Activated CD4-positive, alpha-beta T cell treated with anti-CD3 and anti-CD28 coated beads for 36 hours (primary cell): ENCODE data around the gene SIPA1L2. TPM values are rescaled to one million over a fixed set of nuclear protein-coding genes. Genes with fewer than 3 reads are reported as not detected.
"Not testable (repeated sequence)": the region's sequence is repeated elsewhere in the genome, so short reads cannot be mapped to it uniquely, and the experiment has no call there.

Source experiments
- ATAC-seq: fragments of 200-7000 bp; cut with Tn5 transposase; one replicate; pipeline ENCODE4 v1.10.0; 2021; ENCODE audit warnings: mild to moderate bottlenecking, moderate library complexity
- CTCF ChIA-PET: fragments of 350-600 bp; sonication (Branson Sonifier 250); formaldehyde crosslinking; loops from one replicate; lab custom pipeline; 2021; ENCODE audit warnings: antibody characterized with exemption; lab: Charles Lee
- POLR2A ChIA-PET: fragments of 350-600 bp; sonication (Branson Sonifier 250); formaldehyde crosslinking; loops from one replicate; lab custom pipeline; 2021; ENCODE audit warnings: antibody characterized with exemption, inconsistent platforms; lab: Charles Lee
- DNase-seq: peaks from one replicate; pipeline ENCODE4 v3.0.0-alpha.2; 2020
- H3K27ac Mint-ChIP-seq: one replicate; pipeline ENCODE4 v1.8.0; 2021; ENCODE audit warnings: mixed read lengths
- H3K27me3 Mint-ChIP-seq: one replicate; pipeline ENCODE4 v1.8.0; 2021; ENCODE audit warnings: mixed read lengths
- H3K36me3 Mint-ChIP-seq: one replicate; pipeline ENCODE4 v1.8.0; 2021; ENCODE audit warnings: low read depth, mixed read lengths
- H3K4me1 Mint-ChIP-seq: one replicate; pipeline ENCODE4 v1.8.0; 2021; ENCODE audit warnings: mixed read lengths
- H3K4me3 Mint-ChIP-seq: one replicate; pipeline ENCODE4 v1.8.0; 2021; ENCODE audit warnings: mild to moderate bottlenecking, moderate library complexity, mixed read lengths
- H3K9me3 Mint-ChIP-seq: one replicate; pipeline ENCODE4 v1.8.0; 2021; ENCODE audit warnings: low read depth, mixed read lengths
- intact Hi-C, 2 experiments: fragments of 100-400 bp; cut with DNase I in 1 of 2; cut with micrococcal nuclease in 1 of 2; formaldehyde crosslinking; loops; one replicate each; pipeline versions ENCODE4 v1.14.2 to v1.15.1; 2022 to 2024; cut with DNase I, micrococcal nuclease
- total RNA-seq, 2 experiments: library from RNA; stranded (reverse); gene quantifications; one replicate each; pipeline ENCODE4 v1.2.3, GENCODE V29; 2021

The SIPA1L2 gene
- total RNA-seq, 2 experiments from 2014 or later = 3.7 to 4.0 TPM

DNA sequence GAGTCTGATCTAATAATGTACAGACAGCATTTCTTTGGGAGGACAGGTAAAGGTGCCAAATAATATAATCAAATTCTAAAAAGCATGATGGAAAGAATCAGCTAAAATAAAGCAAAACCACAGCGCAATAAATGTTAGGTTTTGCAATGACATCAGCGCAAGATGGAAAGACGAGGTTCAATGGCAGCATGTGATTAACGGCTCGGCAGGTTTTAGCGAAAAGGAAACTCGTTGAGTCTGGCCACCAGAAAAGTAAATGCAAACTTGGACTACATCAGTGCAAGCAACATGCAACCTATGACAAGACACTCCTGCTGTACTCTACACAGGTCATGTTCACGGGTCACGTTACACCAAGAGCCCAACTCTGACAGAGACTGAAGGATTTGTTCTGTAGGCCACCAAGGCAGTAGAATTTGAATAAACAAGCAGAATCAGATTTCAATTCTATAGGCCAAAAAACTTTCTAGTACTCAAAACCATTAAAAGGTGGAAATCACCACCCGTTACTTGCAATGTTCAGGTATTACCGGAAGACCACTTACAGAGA is 4.5 kb downstream of the SIPA1L2 start:
- no peaks in the 10 kb centered on the region for H3K36me3 Mint-ChIP-seq
- ChIA-PET CTCF (interaction anchor here (0.6 to 0.7 kb wide), 2 partner anchors 9 to 219 kb away, joined by 3 to 6 read pairs; no protein-coding TSS in a partner anchor), POLR2A (no interaction called here)
- no peak for ATAC-seq
- DNase-seq = no peak
- no peak overlapping the region for H3K27ac Mint-ChIP-seq
- intact Hi-C loops = loop anchor here (5.0 kb wide), 3 partner anchors 758 to 998 kb away; partner anchors contain the start of gene DISC1 (in 1 of the 2)
- H3K27me3 Mint-ChIP-seq = peaks cover 5% of the 10 kb centered on the region
- H3K4me3 Mint-ChIP-seq = no peak overlapping the region
- no peaks in the 10 kb centered on the region for H3K9me3 Mint-ChIP-seq
- peaks cover 29% of the 10 kb centered on the region for H3K4me1 Mint-ChIP-seq

- ChIA-PET CTCF (interaction anchor here (0.7 kb wide), 1 partner anchor 10 kb away, joined by 6 read pairs; no protein-coding TSS in a partner anchor), POLR2A (no interaction called here)
- intact Hi-C loops = loop anchor here (5.0 kb wide), 3 partner anchors 757 to 997 kb away; partner anchors contain the start of gene DISC1 (in 1 of the 2)
- Mint-ChIP-seq H3K27ac (no peak overlapping the region), H3K36me3 (no peaks in the 10 kb centered on the region), H3K4me3 (no peak overlapping the region), H3K27me3 (peaks cover 5% of the 10 kb centered on the region), H3K9me3 (no peaks in the 10 kb centered on the region), H3K4me1 (peaks cover 29% of the 10 kb centered on the region)
- ATAC-seq = peak; percentile 21
- DNase-seq = no peak
These were observed 5.2 kb downstream of the SIPA1L2 start for GRCh38 chr1:232624546-232625281.

GRCh38 chr1:232622981-232623380 is 7.0 kb downstream of the SIPA1L2 start:
- no peak for ATAC-seq
- no peaks in the 10 kb centered on the region for H3K9me3 Mint-ChIP-seq
- H3K27me3 Mint-ChIP-seq = no peaks in the 10 kb centered on the region
- H3K4me1 Mint-ChIP-seq = peaks cover 16% of the 10 kb centered on the region
- DNase-seq = no peak
- H3K36me3 Mint-ChIP-seq = no peaks in the 10 kb centered on the region
- no peak overlapping the region for H3K27ac Mint-ChIP-seq
- intact Hi-C loops = no loop called here
- H3K4me3 Mint-ChIP-seq = no peak overlapping the region
- ChIA-PET POLR2A (no interaction called here), CTCF (no interaction called here)

- no peaks in the 10 kb centered on the region for H3K27me3 Mint-ChIP-seq
- ChIA-PET POLR2A (no interaction called here), CTCF (no interaction called here)
- H3K4me3 Mint-ChIP-seq = no peak overlapping the region
- intact Hi-C loops = no loop called here
- no peaks in the 10 kb centered on the region for H3K9me3 Mint-ChIP-seq
- no peak overlapping the region for H3K27ac Mint-ChIP-seq
- H3K36me3 Mint-ChIP-seq = no peaks in the 10 kb centered on the region
- H3K4me1 Mint-ChIP-seq = peaks cover 10% of the 10 kb centered on the region
- ATAC-seq (no peak), DNase-seq (no peak)
These were observed 7.6 kb downstream of the SIPA1L2 start for GRCh38 chr1:232622378-232622777.

DNA sequence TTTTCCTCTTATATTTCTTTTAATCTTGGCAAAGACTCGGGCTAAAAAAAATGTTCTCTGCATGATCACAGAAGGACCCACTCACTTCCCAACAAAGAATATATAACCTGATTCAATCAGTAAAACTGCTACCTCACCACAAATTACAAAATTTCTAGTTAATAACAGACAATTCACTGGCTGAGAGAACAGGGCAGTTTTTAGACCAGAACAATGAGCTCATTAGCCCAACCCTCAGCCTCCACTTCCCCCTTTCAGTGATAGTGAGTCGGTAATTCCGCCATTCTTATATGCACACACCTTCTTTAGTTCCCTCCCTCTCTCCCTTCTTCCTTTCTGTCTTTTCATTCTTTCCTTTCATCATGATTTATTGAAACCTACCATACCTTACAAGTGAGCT is 8.9 kb downstream of the SIPA1L2 start:
- Mint-ChIP-seq H3K27ac (no peak overlapping the region), H3K36me3 (no peaks in the 10 kb centered on the region)
- CTCF ChIA-PET = no interaction called here

DNA sequence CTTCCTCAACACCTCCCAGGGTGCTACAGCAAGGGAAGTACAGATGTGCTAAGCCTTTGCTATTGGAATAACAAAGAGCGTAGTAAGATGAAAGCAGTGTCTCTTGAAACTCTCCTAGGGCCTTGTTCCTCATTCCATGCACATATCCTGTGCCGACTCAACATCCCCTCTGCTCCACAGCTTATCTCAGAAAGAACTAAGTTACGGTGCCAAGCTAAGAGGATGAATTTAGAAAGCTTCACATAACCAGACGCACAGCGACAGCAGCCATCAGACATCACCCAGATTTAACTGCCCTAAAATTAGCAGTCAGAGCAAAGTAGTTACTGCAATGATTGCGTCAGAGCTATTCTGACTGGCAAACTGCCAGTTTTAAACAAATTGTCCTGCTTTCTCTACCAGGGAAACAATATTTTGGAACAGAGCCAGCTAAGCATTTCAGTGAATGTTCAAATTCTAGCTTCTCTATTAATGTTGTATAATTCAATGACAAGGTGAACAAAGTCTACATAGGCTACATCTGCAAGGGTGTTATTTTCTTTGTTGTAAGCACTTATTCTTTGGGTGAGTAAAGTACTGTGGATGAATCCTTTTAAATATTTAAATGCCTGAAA is 9.5 kb downstream of the SIPA1L2 start:
- POLR2A ChIA-PET = interaction anchor here (0.6 kb wide), 1 partner anchor 11 kb away, joined by 17 read pairs; no protein-coding TSS in a partner anchor

More for the DNA sequence above, 8.9 kb downstream of the SIPA1L2 start:
- peaks cover 8% of the 10 kb centered on the region for H3K4me1 Mint-ChIP-seq
- H3K9me3 Mint-ChIP-seq = no peaks in the 10 kb centered on the region
- no peak overlapping the region for H3K4me3 Mint-ChIP-seq
- H3K27me3 Mint-ChIP-seq = no peaks in the 10 kb centered on the region
- POLR2A ChIA-PET = interaction anchor here (0.6 kb wide), 1 partner anchor 12 kb away, joined by 17 read pairs; no protein-coding TSS in a partner anchor
- ATAC-seq (no peak), DNase-seq (no peak)
- intact Hi-C loops = no loop called here

GRCh38 chr1:232617237-232617636 is 12.7 kb downstream of the SIPA1L2 start:
- ATAC-seq (no peak), DNase-seq (no peak)
- CTCF ChIA-PET = no interaction called here
- Mint-ChIP-seq H3K36me3 (no peaks in the 10 kb centered on the region), H3K27ac (no peak overlapping the region), H3K4me3 (no peak overlapping the region), H3K27me3 (peaks cover 2% of the 10 kb centered on the region), H3K9me3 (no peaks in the 10 kb centered on the region), H3K4me1 (peaks cover 14% of the 10 kb centered on the region)
- POLR2A ChIA-PET = no interaction called here
- intact Hi-C loops = no loop called here

More for the DNA sequence above, 9.5 kb downstream of the SIPA1L2 start:
- no peak for ATAC-seq
- Mint-ChIP-seq H3K9me3 (no peaks in the 10 kb centered on the region), H3K27me3 (no peaks in the 10 kb centered on the region), H3K36me3 (no peaks in the 10 kb centered on the region), H3K27ac (no peak overlapping the region), H3K4me1 (peaks cover 8% of the 10 kb centered on the region), H3K4me3 (no peak overlapping the region)
- intact Hi-C loops = no loop called here
- CTCF ChIA-PET = interaction anchor here (0.6 kb wide), 1 partner anchor 13 kb away, joined by 4 read pairs; no protein-coding TSS in a partner anchor
- no peak for DNase-seq

DNA sequence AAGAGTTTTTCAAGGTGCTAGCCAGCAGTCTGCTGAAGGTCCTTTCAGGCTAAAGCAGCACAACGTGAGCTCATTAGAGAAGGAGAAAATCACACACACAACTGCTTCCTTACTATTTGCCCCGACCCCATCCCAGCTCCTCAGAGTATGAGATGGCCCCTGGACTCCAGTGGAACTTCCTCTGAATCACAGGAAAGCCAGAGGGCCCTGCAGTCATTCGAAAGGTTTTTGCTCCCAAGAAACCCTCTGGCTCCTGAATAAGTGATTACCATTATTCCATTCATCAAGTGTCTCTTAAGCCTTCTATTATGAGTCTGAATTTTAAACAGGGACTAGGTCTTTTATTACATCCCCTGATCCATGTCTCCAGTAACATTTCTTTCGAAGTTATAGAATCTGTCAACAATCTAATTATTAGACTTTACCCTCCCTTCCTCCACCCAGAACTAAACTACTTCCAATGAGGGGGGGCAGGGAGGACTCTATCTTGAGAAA is 14.6 kb downstream of the SIPA1L2 start:
- no peaks in the 10 kb centered on the region for H3K9me3 Mint-ChIP-seq
- H3K27ac Mint-ChIP-seq = no peak overlapping the region
- DNase-seq (no peak), ATAC-seq (no peak)
- H3K27me3 Mint-ChIP-seq = peaks cover 2% of the 10 kb centered on the region
- intact Hi-C loops = no loop called here
- no peaks in the 10 kb centered on the region for H3K36me3 Mint-ChIP-seq
- H3K4me3 Mint-ChIP-seq = no peak overlapping the region
- H3K4me1 Mint-ChIP-seq = peaks cover 10% of the 10 kb centered on the region
- CTCF ChIA-PET = interaction anchor here (2.0 kb wide), 1 partner anchor 12 kb away, joined by 8 read pairs; no protein-coding TSS in a partner anchor
- POLR2A ChIA-PET = no interaction called here

DNA sequence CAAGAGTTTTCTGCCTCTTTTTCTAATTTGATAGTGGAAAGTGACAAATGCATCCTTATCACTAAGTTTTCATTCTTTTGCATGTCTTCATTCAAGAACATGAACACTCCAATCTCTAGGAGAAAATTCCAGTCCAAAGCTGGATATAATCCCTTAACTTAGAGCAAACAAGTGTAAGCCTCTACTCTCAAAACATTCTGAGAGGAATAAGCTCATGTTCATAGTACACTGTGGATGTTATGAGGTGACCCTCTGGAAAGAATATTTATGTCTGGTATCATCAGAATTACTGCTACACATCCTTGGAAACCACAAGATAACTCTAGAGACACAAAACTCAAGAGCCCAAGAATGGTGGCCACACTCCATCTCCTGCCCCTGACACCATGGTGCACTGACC is 15.1 kb downstream of the SIPA1L2 start:
- ChIA-PET CTCF (interaction anchor here (2.0 kb wide), 1 partner anchor 12 kb away, joined by 8 read pairs; no protein-coding TSS in a partner anchor), POLR2A (no interaction called here)
- ATAC-seq = no peak
- Mint-ChIP-seq H3K27ac (no peak overlapping the region), H3K4me3 (no peak overlapping the region), H3K9me3 (no peaks in the 10 kb centered on the region), H3K36me3 (no peaks in the 10 kb centered on the region), H3K4me1 (peaks cover 10% of the 10 kb centered on the region), H3K27me3 (peaks cover 2% of the 10 kb centered on the region)
- no peak for DNase-seq
- intact Hi-C loops = no loop called here

- H3K27me3 Mint-ChIP-seq = peaks cover 2% of the 10 kb centered on the region
- peaks cover 10% of the 10 kb centered on the region for H3K4me1 Mint-ChIP-seq
- ChIA-PET CTCF (no interaction called here), POLR2A (no interaction called here)
- H3K36me3 Mint-ChIP-seq = no peaks in the 10 kb centered on the region
- no peak overlapping the region for H3K4me3 Mint-ChIP-seq
- intact Hi-C loops = no loop called here
- no peak for ATAC-seq
- no peaks in the 10 kb centered on the region for H3K9me3 Mint-ChIP-seq
- H3K27ac Mint-ChIP-seq = no peak overlapping the region
- no peak for DNase-seq
These were observed 16.1 kb downstream of the SIPA1L2 start for GRCh38 chr1:232613752-232614381.

DNA sequence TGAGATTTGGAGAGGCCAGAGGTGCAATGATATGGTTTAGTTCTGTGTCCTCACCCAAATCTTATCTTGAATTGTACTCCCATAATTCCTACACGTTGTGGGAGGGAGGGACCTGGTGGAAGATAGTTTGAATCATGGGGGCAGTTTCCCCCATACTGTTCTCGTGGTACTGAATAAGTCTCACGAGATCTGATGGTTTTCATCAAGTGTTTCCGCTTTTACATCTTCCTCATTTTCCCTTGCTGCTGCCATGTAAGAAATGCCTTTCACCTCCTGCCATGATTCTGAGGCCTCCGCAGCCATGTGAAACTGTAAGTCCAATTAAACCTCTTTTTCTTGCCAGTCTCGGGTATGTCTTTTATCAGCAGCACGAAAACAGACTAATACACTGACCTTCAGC is 17.1 kb downstream of the SIPA1L2 start:
- H3K27me3 Mint-ChIP-seq, H3K4me3 Mint-ChIP-seq, POLR2A ChIA-PET, H3K27ac Mint-ChIP-seq, H3K9me3 Mint-ChIP-seq, ATAC-seq, H3K36me3 Mint-ChIP-seq, DNase-seq, intact Hi-C loops, H3K4me1 Mint-ChIP-seq: not testable (repeated sequence)
- CTCF ChIA-PET = interaction anchor here (1.9 kb wide), 1 partner anchor 15 kb away, joined by 5 read pairs; no protein-coding TSS in a partner anchor
